ENCODE data around the gene KIF5C. TPM values are rescaled to one million over a fixed set of nuclear protein-coding genes. Genes with fewer than 3 reads are reported as not detected.

The KIF5C gene
- total and polyA plus RNA-seq, 4 donors: 0.06 to 0.25 (median 0.14) TPM

DNA sequence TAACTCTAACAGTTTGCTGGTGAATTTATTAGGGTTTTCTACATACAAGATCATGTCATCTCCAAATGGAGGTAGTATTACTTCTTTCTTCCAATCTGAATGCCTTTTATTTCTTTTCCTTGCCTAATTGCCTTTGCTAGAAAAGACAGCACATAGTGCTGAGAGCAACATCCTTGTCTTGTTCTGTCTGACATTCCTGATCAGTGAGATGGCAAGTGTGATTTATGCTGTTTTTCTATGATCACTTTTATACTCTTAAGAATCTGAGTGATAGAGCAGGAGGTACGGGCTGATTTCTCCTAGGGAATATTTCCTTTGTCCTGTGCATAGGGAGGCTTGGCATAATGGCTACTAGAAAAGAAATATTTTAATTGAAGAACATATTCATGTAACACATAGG lies 180.7 kb downstream of the KIF5C start:
- H3K4me1 ChIP-seq (ENCODE audit: control insufficient read depth in 4 of 4, insufficient read depth in 4 of 4, low read length in 3 of 4): no peaks in the 10 kb centered on the region
- TF ChIP-seq HNF4A (conservative IDR thresholded peaks at IDR 0.05) (no peak), GABPA (IDR thresholded peaks at IDR 0.05 in 1 of 2, conservative IDR thresholded peaks at IDR 0.05 in 1 of 2) (no peak), MAX (IDR thresholded peaks at IDR 0.05) (no peak), HNF4G (IDR thresholded peaks at IDR 0.05) (no peak), FOXA1 (IDR thresholded peaks at IDR 0.05) (no peak), REST (IDR thresholded peaks at IDR 0.05) (no peak), RXRA (IDR thresholded peaks at IDR 0.05) (no peak), TAF1 (conservative IDR thresholded peaks at IDR 0.05) (no peak), YY1 (IDR thresholded peaks at IDR 0.05) (no peak), ZBTB33 (IDR thresholded peaks at IDR 0.05) (no peak), FOXA2 (IDR thresholded peaks at IDR 0.05) (no peak), RAD21 (IDR thresholded peaks at IDR 0.05) (no peak), EGR1 (IDR thresholded peaks at IDR 0.05; ENCODE audit: low read depth in 2 of 2) (no peak), JUND (IDR thresholded peaks at IDR 0.05) (no peak), NR2F2 (IDR thresholded peaks at IDR 0.05) (no peak), SP1 (IDR thresholded peaks at IDR 0.05) (no peak)
- TF ChIP-seq, protein P1, sequence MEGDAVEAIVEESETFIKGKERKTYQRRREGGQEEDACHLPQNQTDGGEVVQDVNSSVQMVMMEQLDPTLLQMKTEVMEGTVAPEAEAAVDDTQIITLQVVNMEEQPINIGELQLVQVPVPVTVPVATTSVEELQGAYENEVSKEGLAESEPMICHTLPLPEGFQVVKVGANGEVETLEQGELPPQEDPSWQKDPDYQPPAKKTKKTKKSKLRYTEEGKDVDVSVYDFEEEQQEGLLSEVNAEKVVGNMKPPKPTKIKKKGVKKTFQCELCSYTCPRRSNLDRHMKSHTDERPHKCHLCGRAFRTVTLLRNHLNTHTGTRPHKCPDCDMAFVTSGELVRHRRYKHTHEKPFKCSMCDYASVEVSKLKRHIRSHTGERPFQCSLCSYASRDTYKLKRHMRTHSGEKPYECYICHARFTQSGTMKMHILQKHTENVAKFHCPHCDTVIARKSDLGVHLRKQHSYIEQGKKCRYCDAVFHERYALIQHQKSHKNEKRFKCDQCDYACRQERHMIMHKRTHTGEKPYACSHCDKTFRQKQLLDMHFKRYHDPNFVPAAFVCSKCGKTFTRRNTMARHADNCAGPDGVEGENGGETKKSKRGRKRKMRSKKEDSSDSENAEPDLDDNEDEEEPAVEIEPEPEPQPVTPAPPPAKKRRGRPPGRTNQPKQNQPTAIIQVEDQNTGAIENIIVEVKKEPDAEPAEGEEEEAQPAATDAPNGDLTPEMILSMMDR (IDR thresholded peaks at IDR 0.05; ENCODE audit: low read depth, low read length, missing input control): no peak
- TF ChIP-seq, protein P2, sequence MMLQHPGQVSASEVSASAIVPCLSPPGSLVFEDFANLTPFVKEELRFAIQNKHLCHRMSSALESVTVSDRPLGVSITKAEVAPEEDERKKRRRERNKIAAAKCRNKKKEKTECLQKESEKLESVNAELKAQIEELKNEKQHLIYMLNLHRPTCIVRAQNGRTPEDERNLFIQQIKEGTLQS (IDR thresholded peaks at IDR 0.05): no peak
- no peaks in the 10 kb centered on the region for H3K9me3 ChIP-seq (ENCODE audit: control insufficient read depth in 4 of 4, low read length in 3 of 4)
- 63% methylated on average over 1 of the region's 1 CpG for WGBS
- H3K27me3 ChIP-seq (ENCODE audit: control insufficient read depth in 4 of 4, insufficient read depth in 4 of 4, low read length in 3 of 4): no peaks in the 10 kb centered on the region
- no peaks in the 10 kb centered on the region for H3K36me3 ChIP-seq (ENCODE audit: control insufficient read depth in 4 of 4, insufficient read depth in 3 of 4, low read depth in 1 of 4, low read length in 3 of 4)
- H3K27ac ChIP-seq (ENCODE audit: low read depth in 1 of 2, low read length in 2 of 2): no peak overlapping the region
- no peak for DNase-seq (ENCODE audit: low spot score)
- no peak overlapping the region for H3K9ac ChIP-seq (ENCODE audit: low read depth in 1 of 2, low read length in 2 of 2)
- H3K4me3 ChIP-seq (ENCODE audit: low read depth in 1 of 3, low read length in 3 of 3): no peak overlapping the region
